Osteocyte (in vitro differentiated cells): ENCODE data around the gene SERTAD2. TPM values are rescaled to one million over a fixed set of nuclear protein-coding genes. Genes with fewer than 3 reads are reported as not detected.

Experiments used
- DNase-seq: peaks from one replicate; pipeline ENCODE4 v3.0.0; 2021; ENCODE audit warnings: mixed read lengths; ENCODE audit not compliant: unreplicated experiment; ENCODE audit errors: extremely low spot score
- H3K27ac Mint-ChIP-seq: one replicate; pipeline ENCODE4 v1.8.0; 2021; ENCODE audit warnings: mild to moderate bottlenecking, mixed read lengths; ENCODE audit not compliant: unreplicated experiment
- H3K27me3 Mint-ChIP-seq: one replicate; pipeline ENCODE4 v1.8.0; 2021; ENCODE audit warnings: mixed read lengths; ENCODE audit not compliant: unreplicated experiment
- H3K36me3 Mint-ChIP-seq: one replicate; pipeline ENCODE4 v1.8.0; 2021; ENCODE audit warnings: mixed read lengths; ENCODE audit not compliant: unreplicated experiment
- H3K4me1 Mint-ChIP-seq: one replicate; pipeline ENCODE4 v1.8.0; 2021; ENCODE audit warnings: mixed read lengths; ENCODE audit not compliant: unreplicated experiment
- H3K4me3 Mint-ChIP-seq: one replicate; pipeline ENCODE4 v1.8.0; 2021; ENCODE audit warnings: mild to moderate bottlenecking, moderate library complexity, mixed read lengths; ENCODE audit not compliant: unreplicated experiment
- H3K9me3 Mint-ChIP-seq: one replicate; pipeline ENCODE4 v1.8.0; 2021; ENCODE audit warnings: mixed read lengths; ENCODE audit not compliant: unreplicated experiment
- CTCF ChIP-seq: fragments of 200-600 bp; sonication (generic); IDR thresholded peaks from 2 replicates; pipeline ENCODE4 v1.5.0; 2021; ENCODE audit warnings: antibody characterized with exemption, mild to moderate bottlenecking, moderate library complexity
- total RNA-seq: library from RNA; stranded (reverse); gene quantifications from 2 replicates; pipeline ENCODE4 v1.2.1, GENCODE V29; 2021

The SERTAD2 gene
- total RNA-seq, 1 donor from 2014 or later: 17.4 TPM

DNA sequence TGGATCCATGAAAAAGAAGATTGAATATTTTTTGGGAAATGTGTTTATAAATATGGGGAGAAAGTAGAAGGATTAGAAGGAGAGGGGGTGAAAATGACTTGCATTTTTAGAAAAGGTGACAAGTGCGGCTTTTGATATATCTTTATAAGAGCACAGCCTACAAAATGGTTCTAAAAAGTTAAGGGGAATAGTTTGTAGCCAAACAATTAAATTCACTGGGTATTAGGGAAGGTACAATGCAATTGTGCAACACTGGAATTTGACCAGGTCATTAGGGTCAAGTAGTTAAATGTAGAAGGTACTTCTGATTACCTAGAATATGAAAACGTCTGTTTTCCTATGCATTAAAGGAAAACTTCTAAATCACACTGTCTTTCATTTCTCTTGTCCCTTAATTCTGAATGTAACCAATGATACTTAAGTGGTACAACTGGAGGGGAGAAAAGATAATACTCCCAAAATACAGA lies 44.5 kb upstream of the SERTAD2 start:
- no peaks in the 10 kb centered on the region for H3K27me3 Mint-ChIP-seq
- H3K27ac Mint-ChIP-seq: peak overlapping the region; percentile 45
- H3K4me1 Mint-ChIP-seq: peaks cover 30% of the 10 kb centered on the region

GRCh38 chr2:64697297-64698176 lies 43.8 kb upstream of the SERTAD2 start:
- no peak for TF ChIP-seq CTCF
- no peaks in the 10 kb centered on the region for H3K27me3 Mint-ChIP-seq
- no peaks in the 10 kb centered on the region for H3K36me3 Mint-ChIP-seq
- H3K27ac Mint-ChIP-seq: peak overlapping the region; percentile 46
- no peak for DNase-seq
- peaks cover 30% of the 10 kb centered on the region for H3K4me1 Mint-ChIP-seq
- H3K4me3 Mint-ChIP-seq: no peak overlapping the region
- no peaks in the 10 kb centered on the region for H3K9me3 Mint-ChIP-seq

More for the DNA sequence above, 44.5 kb upstream of the SERTAD2 start:
- DNase-seq: no peak
- no peak overlapping the region for H3K4me3 Mint-ChIP-seq
- no peaks in the 10 kb centered on the region for H3K9me3 Mint-ChIP-seq
- H3K36me3 Mint-ChIP-seq: no peaks in the 10 kb centered on the region
- no peak for TF ChIP-seq CTCF

DNA sequence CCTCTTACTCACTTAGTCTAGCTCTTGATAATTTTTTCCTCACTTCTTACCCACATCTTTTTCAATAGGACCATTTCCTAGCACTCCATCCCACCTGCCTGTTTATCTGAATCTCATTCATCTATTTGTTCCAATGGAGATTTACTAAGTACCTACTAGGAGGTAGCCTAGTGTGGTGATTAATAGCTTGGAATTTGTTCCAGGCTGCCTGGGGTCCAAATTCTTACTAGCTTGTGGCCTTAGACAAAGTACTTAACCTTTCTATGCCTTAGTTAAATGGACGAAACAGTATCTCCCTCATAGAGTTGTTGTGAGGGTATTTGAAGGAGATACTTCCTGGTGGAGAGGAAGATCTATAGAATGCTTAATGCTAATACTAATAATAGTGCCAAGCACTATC lies 42.9 kb upstream of the SERTAD2 start:
- Mint-ChIP-seq H3K4me1 (peaks cover 30% of the 10 kb centered on the region), H3K9me3 (peaks cover 5% of the 10 kb centered on the region), H3K27me3 (no peaks in the 10 kb centered on the region), H3K4me3 (no peak overlapping the region), H3K36me3 (peaks cover 2% of the 10 kb centered on the region), H3K27ac (no peak overlapping the region)
- DNase-seq: no peak
- no peak for TF ChIP-seq CTCF

- DNase-seq: no peak
These were observed 42.1 kb upstream of the SERTAD2 start for GRCh38 chr2:64695721-64696261.

More at GRCh38 chr2:64695721-64696261, 42.1 kb upstream of the SERTAD2 start:
- no peak for TF ChIP-seq CTCF
- Mint-ChIP-seq H3K9me3 (peaks cover 8% of the 10 kb centered on the region), H3K27ac (no peak overlapping the region), H3K4me3 (no peak overlapping the region), H3K36me3 (peaks cover 4% of the 10 kb centered on the region), H3K4me1 (peaks cover 30% of the 10 kb centered on the region), H3K27me3 (no peaks in the 10 kb centered on the region)
